ENCODE results near the gene TSNAXIP1.
"Not testable (repeated sequence)": the region's sequence is repeated elsewhere in the genome, so short reads cannot be mapped to it uniquely, and the experiment has no call there.

TSNAXIP1 gene

DNA sequence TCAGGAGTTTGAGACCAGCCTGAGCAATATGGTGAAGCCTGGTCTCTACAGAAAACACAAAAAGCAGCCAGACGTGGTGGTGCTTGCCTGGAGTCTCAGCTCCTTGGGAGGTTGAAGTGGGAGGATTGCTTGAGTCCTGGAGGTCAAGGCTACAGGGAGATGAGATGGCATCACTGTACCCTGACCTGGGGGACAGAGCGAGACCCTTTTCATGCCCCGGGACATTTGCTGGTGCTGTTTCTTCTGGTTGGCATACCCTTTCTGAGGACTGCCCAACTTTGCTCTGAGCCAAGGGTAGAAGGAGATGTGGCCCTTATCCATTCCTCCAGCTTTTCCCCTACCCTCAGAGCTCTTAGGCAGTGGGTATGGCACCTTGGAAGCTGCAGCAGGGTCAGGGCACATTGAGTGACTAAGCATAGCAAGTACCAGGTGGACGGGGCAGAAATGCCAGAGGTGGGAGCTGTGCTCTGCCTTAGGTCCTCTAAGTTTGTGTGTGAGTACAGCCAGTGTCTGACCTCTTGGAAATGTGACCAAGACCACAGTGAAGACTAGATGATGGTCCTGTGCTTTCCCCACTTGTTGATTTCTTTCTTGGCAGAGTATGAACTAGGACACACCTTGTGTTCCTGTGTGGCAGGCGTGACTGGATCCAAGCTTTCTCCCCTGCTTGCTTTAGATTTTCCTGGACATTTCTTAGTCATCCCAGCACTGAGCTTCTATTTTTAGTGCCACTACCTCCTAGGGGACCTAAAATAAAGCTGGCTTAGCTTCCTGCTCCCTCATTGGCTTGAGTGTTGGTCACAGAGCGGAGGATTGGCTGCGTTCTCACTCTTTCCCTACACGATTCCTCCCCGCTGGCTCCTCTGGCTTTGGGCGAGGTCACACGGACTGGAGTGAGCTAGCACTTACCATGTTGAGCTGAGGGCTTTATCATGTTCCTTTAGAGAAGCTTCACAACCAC lies 56.2 kb downstream of the TSNAXIP1 start:
- in situ Hi-C loops (cut with MboI; ENCODE audit: low sequenced_read_pairs, unreplicated experiment): no loop called here
- no peak for TF ChIP-seq CTCF (IDR thresholded peaks at IDR 0.05; ENCODE audit: borderline replicate concordance, control extremely low read depth, extremely low read depth, insufficient read depth, missing control alignments)
- DNase-seq (ENCODE audit: low spot score): no peak

DNA sequence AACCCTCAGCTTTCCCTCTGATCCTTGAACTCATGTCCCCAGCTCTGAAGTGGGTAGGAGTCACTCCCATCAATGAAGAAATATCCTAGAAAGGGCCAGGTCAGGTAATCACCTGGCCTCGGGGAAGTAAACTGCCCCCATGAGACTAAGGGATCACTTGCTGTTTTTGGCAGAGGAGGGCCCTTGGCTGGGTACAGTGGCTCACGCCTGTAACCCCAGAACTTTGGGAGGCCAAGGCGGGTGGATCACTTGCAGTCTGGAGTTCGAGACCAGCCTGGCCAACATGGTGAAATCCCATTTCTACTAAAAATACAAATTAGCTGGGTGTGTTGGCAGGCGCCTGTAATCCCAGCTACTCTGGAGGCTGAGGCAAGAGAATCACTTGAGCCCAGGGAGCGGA lies 57.4 kb downstream of the TSNAXIP1 start:
- DNase-seq (ENCODE audit: low spot score): not testable (repeated sequence)

DNA sequence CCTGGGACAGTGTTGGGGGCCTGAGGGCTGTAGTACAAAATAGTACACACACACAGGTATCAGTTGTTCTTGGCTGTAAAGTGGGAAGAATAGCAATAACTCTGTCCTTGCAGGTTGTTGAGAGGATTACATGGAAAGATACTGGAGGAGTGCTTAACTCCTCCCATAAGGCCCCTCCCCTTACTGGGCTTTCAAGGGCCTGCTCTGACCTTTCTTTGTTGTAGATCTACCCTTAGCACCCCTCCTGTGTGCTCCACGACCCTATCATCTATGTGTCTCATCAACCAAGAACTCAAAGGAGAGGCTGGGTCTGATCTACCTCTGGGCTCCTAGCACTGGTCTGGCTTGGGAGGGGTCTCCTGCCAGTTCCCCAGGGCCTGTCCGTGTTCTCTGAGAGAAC lies 57.9 kb downstream of the TSNAXIP1 start:
- no peak for DNase-seq (ENCODE audit: low spot score)
- no peak for TF ChIP-seq CTCF (IDR thresholded peaks at IDR 0.05; ENCODE audit: borderline replicate concordance, control extremely low read depth, extremely low read depth, insufficient read depth, missing control alignments)
- in situ Hi-C loops (cut with MboI; ENCODE audit: low sequenced_read_pairs, unreplicated experiment): no loop called here

More for the DNA sequence above, 57.4 kb downstream of the TSNAXIP1 start:
- in situ Hi-C loops (cut with MboI; ENCODE audit: low sequenced_read_pairs, unreplicated experiment): not testable (repeated sequence)

DNA sequence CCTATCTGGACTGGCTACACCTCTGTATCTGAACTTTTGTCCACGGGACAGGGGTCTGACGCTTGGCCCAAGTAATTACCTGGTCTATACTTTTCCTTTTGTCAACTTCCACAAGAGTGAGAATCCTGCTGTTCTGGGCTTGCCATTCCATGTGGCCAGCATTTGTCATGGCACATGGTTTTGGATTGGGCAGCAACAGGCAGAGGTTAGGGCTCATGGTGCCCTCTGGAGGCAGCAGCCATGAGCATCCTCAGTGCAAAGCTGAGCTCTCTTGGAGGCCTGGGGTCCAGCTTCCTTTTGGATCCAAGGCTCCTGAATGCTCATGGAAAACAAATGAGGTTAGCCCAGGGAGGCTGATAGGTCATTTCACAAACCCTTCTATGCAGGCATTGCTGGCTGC lies 58.6 kb downstream of the TSNAXIP1 start:
- peak; percentile 50 for TF ChIP-seq CTCF (IDR thresholded peaks at IDR 0.05; ENCODE audit: borderline replicate concordance, control extremely low read depth, extremely low read depth, insufficient read depth, missing control alignments)
- in situ Hi-C loops (cut with MboI; ENCODE audit: low sequenced_read_pairs, unreplicated experiment): no loop called here
- peak; percentile 53 for DNase-seq (ENCODE audit: low spot score)

- in situ Hi-C loops (cut with MboI; ENCODE audit: low sequenced_read_pairs, unreplicated experiment): no loop called here
- TF ChIP-seq CTCF (IDR thresholded peaks at IDR 0.05; ENCODE audit: borderline replicate concordance, control extremely low read depth, extremely low read depth, insufficient read depth, missing control alignments): no peak
- no peak for DNase-seq (ENCODE audit: low spot score)
These were observed 61.6 kb downstream of the TSNAXIP1 start for GRCh38 chr16:67868290-67868689.

- in situ Hi-C loops (cut with MboI; ENCODE audit: low sequenced_read_pairs, unreplicated experiment): no loop called here
- no peak for DNase-seq (ENCODE audit: low spot score)
- TF ChIP-seq CTCF (IDR thresholded peaks at IDR 0.05; ENCODE audit: borderline replicate concordance, control extremely low read depth, extremely low read depth, insufficient read depth, missing control alignments): no peak
These were observed 63.0 kb downstream of the TSNAXIP1 start for GRCh38 chr16:67869653-67870052.

GRCh38 chr16:67871256-67871655 lies 64.6 kb downstream of the TSNAXIP1 start:
- DNase-seq (ENCODE audit: low spot score): no peak
- TF ChIP-seq CTCF (IDR thresholded peaks at IDR 0.05; ENCODE audit: borderline replicate concordance, control extremely low read depth, extremely low read depth, insufficient read depth, missing control alignments): no peak
- in situ Hi-C loops (cut with MboI; ENCODE audit: low sequenced_read_pairs, unreplicated experiment): no loop called here
